Measurements from ENCODE around the gene KBTBD2. TPM values are rescaled to one million over a fixed set of nuclear protein-coding genes. Genes with fewer than 3 reads are reported as not detected.

The KBTBD2 gene
- total RNA-seq, result 48.3 and 55.0 TPM in 2 replicates

GRCh38 chr7:32891043-32891799, at the start of gene KBTBD2:
TSS of gene KBTBD2 (minus strand) at chr7:32891760. CDS start at chr7:32879604, 12,156 bp downstream.

Other genes starting within 250 kb of the KBTBD2 start
- gene FKBP9, start 65.7 kb upstream of the KBTBD2 start, total RNA-seq, result 315 and 403 TPM in 2 replicates
- gene NT5C3A, start 171.0 kb upstream of the KBTBD2 start, total RNA-seq, result 28.6 and 36.6 TPM in 2 replicates
- 12.2 and 14.7 TPM in 2 replicates for gene RP9, start 217.6 kb upstream of the KBTBD2 start, total RNA-seq
- gene BBS9, start 237.8 kb upstream of the KBTBD2 start, total RNA-seq, result 3.8 and 14.7 TPM in 2 replicates